Endodermal cell (in vitro differentiated cells): Measurements from ENCODE around the gene FRMPD4. TPM values are rescaled to one million over a fixed set of nuclear protein-coding genes. Genes with fewer than 3 reads are reported as not detected.

ENCODE experiments used
- DNase-seq: peaks from one replicate; pipeline ENCODE4 v3.0.0-alpha.2; 2017
- H3K27ac ChIP-seq: 2 replicates; pipeline ENCODE4 v1.5.1; 2013; ENCODE audit warnings: mild to moderate bottlenecking, low read depth, low read length, moderate library complexity
- H3K27me3 ChIP-seq: 2 replicates; pipeline ENCODE4 v1.6.1; 2013; ENCODE audit warnings: mild to moderate bottlenecking, low read length, moderate library complexity; ENCODE audit not compliant: insufficient read depth, control insufficient read depth, poor library complexity, severe bottlenecking
- H3K36me3 ChIP-seq: 2 replicates; pipeline ENCODE4 v1.7.0; 2013; ENCODE audit warnings: mild to moderate bottlenecking, low read length, moderate library complexity; ENCODE audit not compliant: control insufficient read depth, insufficient read depth
- H3K4me1 ChIP-seq: one replicate; pipeline ENCODE4 v1.7.0; 2013; ENCODE audit warnings: low read length; ENCODE audit not compliant: control insufficient read depth, insufficient read depth
- H3K4me3 ChIP-seq: 2 replicates; pipeline ENCODE4 v1.5.1; 2013; ENCODE audit warnings: mild to moderate bottlenecking, low read length, moderate library complexity
- H3K9ac ChIP-seq: 2 replicates; pipeline ENCODE4 v1.6.1; 2013; ENCODE audit warnings: mild to moderate bottlenecking, low read length, moderate library complexity; ENCODE audit not compliant: poor library complexity, severe bottlenecking; ENCODE audit errors: extremely low read depth
- H3K9me3 ChIP-seq: 2 replicates; pipeline ENCODE4 v1.6.1; 2013; ENCODE audit warnings: mild to moderate bottlenecking, low read length, moderate library complexity; ENCODE audit not compliant: control insufficient read depth
- H3K27ac Mint-ChIP-seq: 2 replicates; pipeline ENCODE4 v1.8.0; 2020; ENCODE audit warnings: mixed read lengths
- H3K27me3 Mint-ChIP-seq: 2 replicates; pipeline ENCODE4 v1.8.0; 2021; ENCODE audit warnings: mild to moderate bottlenecking, mixed read lengths; ENCODE audit not compliant: insufficient read depth
- H3K36me3 Mint-ChIP-seq: 2 replicates; pipeline ENCODE4 v1.8.0; 2020; ENCODE audit warnings: low read depth, mixed read lengths
- H3K4me1 Mint-ChIP-seq: 2 replicates; pipeline ENCODE4 v1.8.0; 2020; ENCODE audit warnings: mixed read lengths
- H3K4me3 Mint-ChIP-seq: 2 replicates; pipeline ENCODE4 v1.8.0; 2020; ENCODE audit warnings: mild to moderate bottlenecking, moderate library complexity, mixed read lengths
- H3K9me3 Mint-ChIP-seq: 2 replicates; pipeline ENCODE4 v1.8.0; 2020; ENCODE audit warnings: mild to moderate bottlenecking, mixed read lengths
- WGBS, 2 experiments: methylation state at CpG; one replicate each; pipeline versions ENCODE4 v1.1.5 to v1.1.7; 2013; ENCODE audit warnings: missing lambda C conversion rate in 2 of 2, mixed read lengths in 1 of 2; ENCODE audit not compliant: insufficient coverage in 1 of 2, insufficient read length in 1 of 2; 5-methylcytosine and 5-hydroxymethylcytosine counted together
- total RNA-seq, 2 donors: library from RNA; stranded (reverse); fragmentation: NEBNext Ultra II Directional in 1 of 2; extraction: Animal tissue kit (Norgen Biotek cat#: 25700) in 1 of 2; gene quantifications; 2 replicates in 1 of 2; 3 replicates in 1 of 2; pipeline ENCODE4 v1.2.1, GENCODE V29; 2021
- TF ChIP-seq, protein P1 (sequence below): fragments of 200-600 bp; sonication (generic); conservative IDR thresholded peaks from 2 replicates; pipeline ENCODE4 v1.5.0; 2021; ENCODE audit warnings: antibody characterized with exemption, mild to moderate bottlenecking

FRMPD4 gene
- total RNA-seq, 2 donors from 2014 or later = 0.09 to 0.81 TPM

DNA sequence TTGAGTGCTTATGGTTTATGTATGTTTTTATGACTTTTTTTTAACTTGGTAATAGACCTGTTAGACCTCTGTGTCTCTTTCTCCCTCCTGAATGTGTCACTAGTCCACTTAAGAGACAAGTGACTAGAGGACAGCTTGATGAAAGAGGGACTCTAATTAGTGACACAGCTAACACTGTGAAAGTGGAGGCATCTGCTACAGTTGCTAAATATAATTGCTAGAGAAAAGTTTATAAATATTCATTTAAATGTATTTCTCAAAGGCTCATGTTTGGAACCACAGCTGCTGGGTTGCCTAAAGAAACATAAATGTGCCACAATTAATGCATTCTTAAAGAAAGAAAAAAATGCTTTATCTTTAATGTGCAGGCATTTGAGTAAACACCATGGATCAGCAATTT lies 176.4 kb downstream of the FRMPD4 start:
- no peak overlapping the region for H3K27ac ChIP-seq
- H3K9ac ChIP-seq = no peak overlapping the region
- no peaks in the 10 kb centered on the region for H3K9me3 ChIP-seq
- no peaks in the 10 kb centered on the region for H3K27me3 Mint-ChIP-seq
- no peaks in the 10 kb centered on the region for H3K36me3 Mint-ChIP-seq
- no peaks in the 10 kb centered on the region for H3K4me1 ChIP-seq
- H3K4me3 ChIP-seq = no peak overlapping the region
- H3K27me3 ChIP-seq = no peaks in the 10 kb centered on the region
- TF ChIP-seq, protein P1, sequence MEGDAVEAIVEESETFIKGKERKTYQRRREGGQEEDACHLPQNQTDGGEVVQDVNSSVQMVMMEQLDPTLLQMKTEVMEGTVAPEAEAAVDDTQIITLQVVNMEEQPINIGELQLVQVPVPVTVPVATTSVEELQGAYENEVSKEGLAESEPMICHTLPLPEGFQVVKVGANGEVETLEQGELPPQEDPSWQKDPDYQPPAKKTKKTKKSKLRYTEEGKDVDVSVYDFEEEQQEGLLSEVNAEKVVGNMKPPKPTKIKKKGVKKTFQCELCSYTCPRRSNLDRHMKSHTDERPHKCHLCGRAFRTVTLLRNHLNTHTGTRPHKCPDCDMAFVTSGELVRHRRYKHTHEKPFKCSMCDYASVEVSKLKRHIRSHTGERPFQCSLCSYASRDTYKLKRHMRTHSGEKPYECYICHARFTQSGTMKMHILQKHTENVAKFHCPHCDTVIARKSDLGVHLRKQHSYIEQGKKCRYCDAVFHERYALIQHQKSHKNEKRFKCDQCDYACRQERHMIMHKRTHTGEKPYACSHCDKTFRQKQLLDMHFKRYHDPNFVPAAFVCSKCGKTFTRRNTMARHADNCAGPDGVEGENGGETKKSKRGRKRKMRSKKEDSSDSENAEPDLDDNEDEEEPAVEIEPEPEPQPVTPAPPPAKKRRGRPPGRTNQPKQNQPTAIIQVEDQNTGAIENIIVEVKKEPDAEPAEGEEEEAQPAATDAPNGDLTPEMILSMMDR = no peak
- H3K36me3 ChIP-seq = no peaks in the 10 kb centered on the region
- no peak for DNase-seq
- H3K4me1 Mint-ChIP-seq = peaks cover 19% of the 10 kb centered on the region
- peaks cover 4% of the 10 kb centered on the region for H3K9me3 Mint-ChIP-seq
- no peak overlapping the region for H3K4me3 Mint-ChIP-seq
- no peak overlapping the region for H3K27ac Mint-ChIP-seq

DNA sequence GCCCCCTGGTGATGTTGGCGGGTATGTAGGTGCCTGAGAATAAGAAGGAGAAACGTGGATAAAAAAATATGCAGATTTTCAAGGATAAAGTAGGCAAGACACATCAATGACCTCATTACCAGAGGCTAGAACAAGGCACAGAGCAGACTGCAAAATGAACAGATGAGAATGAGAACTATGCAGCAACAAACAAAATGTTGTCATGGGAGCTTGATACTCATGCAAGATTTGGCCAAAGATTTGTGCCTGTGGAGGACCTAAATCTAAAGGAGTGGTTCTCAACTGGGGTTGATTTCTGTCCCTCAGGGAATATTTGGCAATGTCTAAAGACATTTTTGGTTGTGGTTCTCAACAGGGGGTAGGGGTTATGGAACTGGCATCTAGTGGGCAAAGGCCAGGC lies 177.3 kb downstream of the FRMPD4 start:
- Mint-ChIP-seq H3K36me3 (no peaks in the 10 kb centered on the region), H3K4me1 (peaks cover 10% of the 10 kb centered on the region), H3K9me3 (peaks cover 4% of the 10 kb centered on the region), H3K27ac (no peak overlapping the region), H3K4me3 (no peak overlapping the region), H3K27me3 (no peaks in the 10 kb centered on the region)
- TF ChIP-seq, protein P1 = no peak
- no peak for DNase-seq
- Histone ChIP-seq H3K9ac (no peak overlapping the region), H3K27ac (no peak overlapping the region), H3K36me3 (no peaks in the 10 kb centered on the region), H3K27me3 (no peaks in the 10 kb centered on the region), H3K4me3 (no peak overlapping the region), H3K4me1 (no peaks in the 10 kb centered on the region), H3K9me3 (no peaks in the 10 kb centered on the region)
- 80% methylated on average over 1 of the region's 2 CpGs; no CpG with 5 or more reads in 1 of the 2 experiments for WGBS, 2 experiments

- Histone ChIP-seq H3K4me1 (no peaks in the 10 kb centered on the region), H3K27ac (no peak overlapping the region), H3K4me3 (no peak overlapping the region), H3K36me3 (no peaks in the 10 kb centered on the region), H3K9me3 (no peaks in the 10 kb centered on the region), H3K9ac (no peak overlapping the region), H3K27me3 (no peaks in the 10 kb centered on the region)
- Mint-ChIP-seq H3K27ac (no peak overlapping the region), H3K27me3 (no peaks in the 10 kb centered on the region), H3K4me3 (no peak overlapping the region), H3K36me3 (no peaks in the 10 kb centered on the region), H3K4me1 (peaks cover 7% of the 10 kb centered on the region), H3K9me3 (peaks cover 11% of the 10 kb centered on the region)
- TF ChIP-seq, protein P1 = peak; percentile 48
- no peak for DNase-seq
- 73 to 100% methylated on average over 1 to 5 of the region's 5 CpGs for WGBS, 2 experiments
Measured at GRCh38 chrX:12319003-12319519, 180.8 kb downstream of the FRMPD4 start.
